Gastrocnemius medialis (tissue), 4 donors: ENCODE data around the gene SYT1.

ENCODE experiments used
- CTCF ChIP-seq, 5 experiments: fragments of 450-650 bp in 3 of 5; fragments of 200-600 bp in 2 of 5; sonication (generic) in 2 of 5; IDR thresholded peaks in 4 of 5; conservative IDR thresholded peaks in 1 of 5; 1 replicate in 4 of 5; 2 replicates in 1 of 5; pipeline ENCODE4 v1.5.1; 2016 to 2019; ENCODE audit warnings: antibody characterized with exemption in 5 of 5, mild to moderate bottlenecking in 3 of 5, moderate library complexity in 3 of 5
- POLR2A ChIP-seq, 2 donors: fragments of 450-650 bp; IDR thresholded peaks; one replicate each; pipeline ENCODE4 v1.6.1; 2017; ENCODE audit warnings: antibody characterized with exemption in 2 of 2, mild to moderate bottlenecking in 2 of 2, moderate library complexity in 2 of 2

- TF ChIP-seq CTCF (IDR thresholded peaks at IDR 0.05 in 4 of 5, conservative IDR thresholded peaks at IDR 0.05 in 1 of 5) (no peak), POLR2A (IDR thresholded peaks at IDR 0.05) (no peak)
These were observed 193.8 kb downstream of the SYT1 start for GRCh38 chr12:79058342-79058741.
